ENCODE measurements around the gene ALKBH1. TPM values are rescaled to one million over a fixed set of nuclear protein-coding genes. Genes with fewer than 3 reads are reported as not detected.

The ALKBH1 gene
- total RNA-seq, 6 donors from 2014 or later = 6.3 to 10.8 (median 9.0) TPM

DNA sequence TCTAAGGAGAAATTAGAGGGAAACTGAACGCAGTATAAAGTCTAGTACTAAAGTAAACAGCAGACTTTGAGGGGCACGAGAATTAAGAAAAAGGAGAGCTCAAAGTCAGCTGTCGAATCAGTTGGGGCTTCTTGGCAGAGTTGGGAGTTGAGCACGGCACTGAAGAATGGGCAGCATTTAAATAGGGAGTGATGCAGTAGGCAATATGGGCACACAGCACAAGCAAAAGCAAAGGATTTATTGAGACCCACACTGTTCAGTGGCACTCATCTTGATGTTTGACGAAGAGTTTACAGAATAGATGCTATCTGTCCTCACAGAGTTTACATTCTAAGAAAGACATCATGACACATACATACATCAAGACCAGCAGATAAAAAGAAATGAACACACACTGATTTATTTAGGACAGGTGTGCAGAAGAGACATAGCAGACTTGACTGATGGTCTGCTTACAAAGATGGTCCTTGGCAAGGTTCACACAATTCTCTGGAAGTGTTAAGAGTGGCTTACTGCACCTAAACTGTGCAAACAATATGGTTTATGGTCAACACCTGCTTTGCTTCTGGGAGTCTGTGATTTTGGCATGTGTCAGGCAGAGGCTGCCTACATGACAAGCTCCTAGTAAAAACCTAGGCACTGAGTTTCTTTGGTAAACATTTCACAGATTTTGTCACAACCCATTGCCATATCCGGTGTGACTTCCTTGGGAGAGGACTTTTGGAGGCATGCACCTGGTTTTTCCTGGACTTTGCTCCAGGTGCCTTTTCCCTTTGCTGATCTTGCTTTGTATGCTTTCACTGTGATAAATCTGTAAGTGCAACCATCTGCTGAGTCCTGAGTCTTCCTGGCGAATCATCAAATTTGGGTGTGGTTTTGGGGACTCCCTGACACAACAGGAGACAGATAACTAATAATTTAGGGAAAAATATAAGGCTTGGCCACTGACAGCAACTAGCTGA, 26.3 kb downstream of the ALKBH1 start:
- Histone ChIP-seq H3K27ac (peak overlapping the region in 3 of 4 donors; percentile 18 to 44 (median 21)), H3K4me1 (peaks cover 0 to 15% (median 7%) of the 10 kb centered on the region in 4 donors), H3K4me3 (no peak overlapping the region), H3K9me3 (no peaks in the 10 kb centered on the region), H3K27me3 (no peaks in the 10 kb centered on the region), H3K36me3 (peaks cover 0 to 33% (median 9%) of the 10 kb centered on the region in 4 donors)
- 59 to 82% methylated on average over 7 of the region's 7 CpGs for WGBS, 2 donors
- no peak for TF ChIP-seq EP300 (IDR thresholded peaks at IDR 0.05)
- no peak for TF ChIP-seq POLR2AphosphoS5 (IDR thresholded peaks at IDR 0.05)
- no peak for TF ChIP-seq POLR2A (IDR thresholded peaks at IDR 0.05)
- TF ChIP-seq, protein P1, sequence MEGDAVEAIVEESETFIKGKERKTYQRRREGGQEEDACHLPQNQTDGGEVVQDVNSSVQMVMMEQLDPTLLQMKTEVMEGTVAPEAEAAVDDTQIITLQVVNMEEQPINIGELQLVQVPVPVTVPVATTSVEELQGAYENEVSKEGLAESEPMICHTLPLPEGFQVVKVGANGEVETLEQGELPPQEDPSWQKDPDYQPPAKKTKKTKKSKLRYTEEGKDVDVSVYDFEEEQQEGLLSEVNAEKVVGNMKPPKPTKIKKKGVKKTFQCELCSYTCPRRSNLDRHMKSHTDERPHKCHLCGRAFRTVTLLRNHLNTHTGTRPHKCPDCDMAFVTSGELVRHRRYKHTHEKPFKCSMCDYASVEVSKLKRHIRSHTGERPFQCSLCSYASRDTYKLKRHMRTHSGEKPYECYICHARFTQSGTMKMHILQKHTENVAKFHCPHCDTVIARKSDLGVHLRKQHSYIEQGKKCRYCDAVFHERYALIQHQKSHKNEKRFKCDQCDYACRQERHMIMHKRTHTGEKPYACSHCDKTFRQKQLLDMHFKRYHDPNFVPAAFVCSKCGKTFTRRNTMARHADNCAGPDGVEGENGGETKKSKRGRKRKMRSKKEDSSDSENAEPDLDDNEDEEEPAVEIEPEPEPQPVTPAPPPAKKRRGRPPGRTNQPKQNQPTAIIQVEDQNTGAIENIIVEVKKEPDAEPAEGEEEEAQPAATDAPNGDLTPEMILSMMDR (IDR thresholded peaks at IDR 0.05) = no peak
- DNase-seq = peak in 1 of 2 donors; percentile 22
- no peak for ATAC-seq (ENCODE audit: low FRiP score in 2 of 2)

DNA sequence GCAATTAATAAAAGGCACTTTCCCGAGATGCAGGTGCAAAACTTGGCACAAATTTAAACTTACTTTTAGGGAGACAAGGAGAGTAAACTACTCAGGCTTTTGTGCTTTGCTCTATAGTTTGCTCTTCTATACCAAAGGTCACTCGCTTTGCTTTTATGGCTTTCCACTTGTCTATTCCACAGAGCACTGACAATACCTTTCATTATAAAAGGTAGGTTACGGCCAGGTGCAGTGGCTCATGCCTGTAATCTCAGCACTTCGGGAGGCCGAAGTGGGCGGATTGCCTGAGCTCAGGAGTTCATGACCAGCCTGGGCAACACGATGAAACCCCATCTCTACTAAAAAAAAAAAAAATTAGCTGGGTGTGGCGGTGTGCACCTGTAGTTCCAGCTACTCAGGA, 32.9 kb downstream of the ALKBH1 start:
- H3K4me1 ChIP-seq = no peaks in the 10 kb centered on the region
- H3K36me3 ChIP-seq = peaks cover 0 to 64% (median 34%) of the 10 kb centered on the region in 4 donors
- 90 to 91% methylated on average over 8 of the region's 8 CpGs for WGBS, 2 donors
- H3K27ac ChIP-seq = no peak overlapping the region
- TF ChIP-seq EP300 (IDR thresholded peaks at IDR 0.05) (no peak), POLR2A (IDR thresholded peaks at IDR 0.05) (no peak), POLR2AphosphoS5 (IDR thresholded peaks at IDR 0.05) (no peak)
- TF ChIP-seq, protein P1 (IDR thresholded peaks at IDR 0.05) = no peak
- DNase-seq (no peak), ATAC-seq (ENCODE audit: low FRiP score in 2 of 2) (no peak)
- H3K4me3 ChIP-seq = no peak overlapping the region
- H3K9me3 ChIP-seq = no peaks in the 10 kb centered on the region
- H3K27me3 ChIP-seq = no peaks in the 10 kb centered on the region

DNA sequence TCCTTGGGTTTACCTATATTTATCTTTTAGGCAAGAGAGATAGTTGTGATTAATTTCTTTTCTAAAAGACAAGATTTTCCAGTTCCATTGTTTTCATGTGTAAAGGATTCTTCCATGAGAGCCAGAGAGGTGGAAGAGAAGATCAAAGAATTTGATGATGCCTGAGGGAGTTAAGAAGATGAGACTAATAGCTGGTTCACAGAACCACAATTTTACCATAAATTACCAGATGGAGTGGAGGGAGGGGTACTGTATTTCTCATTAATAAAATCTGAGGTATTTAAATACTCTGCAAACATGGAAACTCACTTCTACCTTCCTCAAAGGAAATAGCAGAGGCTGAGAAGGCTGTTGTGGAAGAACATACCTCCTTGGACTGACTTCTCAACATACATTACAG, 34.6 kb downstream of the ALKBH1 start:
- ATAC-seq (ENCODE audit: low FRiP score in 2 of 2) (no peak), DNase-seq (no peak)
- H3K4me3 ChIP-seq = no peak overlapping the region
- H3K4me1 ChIP-seq = no peaks in the 10 kb centered on the region
- no peaks in the 10 kb centered on the region for H3K27me3 ChIP-seq
- H3K36me3 ChIP-seq = peaks cover 0 to 49% (median 25%) of the 10 kb centered on the region in 4 donors
- no peaks in the 10 kb centered on the region for H3K9me3 ChIP-seq
- no peak overlapping the region for H3K27ac ChIP-seq
- TF ChIP-seq, protein P1 (IDR thresholded peaks at IDR 0.05) = no peak
- TF ChIP-seq EP300 (IDR thresholded peaks at IDR 0.05) = no peak
- TF ChIP-seq POLR2AphosphoS5 (IDR thresholded peaks at IDR 0.05) = no peak
- TF ChIP-seq POLR2A (IDR thresholded peaks at IDR 0.05) = no peak

DNA sequence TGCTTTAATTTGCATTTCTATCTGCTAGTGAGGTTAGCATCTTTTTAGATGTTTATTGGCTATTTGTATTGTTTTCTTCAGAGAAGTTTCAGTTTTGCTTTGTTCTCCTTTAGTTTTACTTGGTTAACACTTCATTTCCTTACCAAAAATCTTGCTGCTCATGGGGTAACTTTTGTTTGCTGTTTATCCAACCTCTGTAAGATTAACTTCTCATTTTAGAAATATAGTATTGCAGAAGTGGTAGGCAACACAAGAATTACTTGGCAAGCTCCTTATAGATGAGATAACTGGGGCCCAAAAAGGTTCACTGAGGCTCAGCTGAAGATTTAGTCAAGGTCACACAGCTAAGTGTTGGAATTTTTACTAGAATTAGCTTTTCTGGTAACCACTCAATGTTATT, 40.5 kb downstream of the ALKBH1 start:
- TF ChIP-seq EP300 (IDR thresholded peaks at IDR 0.05) = no peak
- TF ChIP-seq, protein P1 (IDR thresholded peaks at IDR 0.05) = no peak
- TF ChIP-seq POLR2A (IDR thresholded peaks at IDR 0.05) = no peak
- TF ChIP-seq POLR2AphosphoS5 (IDR thresholded peaks at IDR 0.05) = no peak
- H3K4me1 ChIP-seq = no peaks in the 10 kb centered on the region
- ATAC-seq (ENCODE audit: low FRiP score in 2 of 2) (no peak), DNase-seq (no peak)
- no peak overlapping the region for H3K4me3 ChIP-seq
- peaks cover 0 to 6% (median 2%) of the 10 kb centered on the region in 4 donors for H3K36me3 ChIP-seq
- H3K27ac ChIP-seq = peak overlapping the region in 2 of 4 donors; percentile 6 to 40
- no peaks in the 10 kb centered on the region for H3K9me3 ChIP-seq
- H3K27me3 ChIP-seq = no peaks in the 10 kb centered on the region
